Sigmoid colon (tissue), 4 donors: ENCODE measurements around the gene REEP3.

ENCODE experiments used
- CTCF ChIP-seq, 4 experiments: fragments of 450-650 bp in 3 of 4; fragments of 200-600 bp in 1 of 4; IDR thresholded peaks; one replicate each; pipeline ENCODE4 v1.5.1; 2016 to 2019; ENCODE audit warnings: antibody characterized with exemption in 4 of 4, mild to moderate bottlenecking in 3 of 4, moderate library complexity in 2 of 4
- POLR2AphosphoS5 ChIP-seq, 4 donors: sonication (generic); formaldehyde crosslinking; IDR thresholded peaks; one replicate each; pipeline ENCODE4 v1.6.1; 2017; ENCODE audit warnings: antibody characterized with exemption in 4 of 4

GRCh38 chr10:63528084-63528744, 7.0 kb downstream of the REEP3 start:
- TF ChIP-seq CTCF (IDR thresholded peaks at IDR 0.05) = no peak
- no peak for TF ChIP-seq POLR2AphosphoS5 (IDR thresholded peaks at IDR 0.05)
